NCI-H226 (cell line): ENCODE data around the gene ADRA2B.
"Not testable (repeated sequence)": the region's sequence is repeated elsewhere in the genome, so short reads cannot be mapped to it uniquely, and the experiment has no call there.

ENCODE experiments used
- DNase-seq: peaks from one replicate; pipeline ENCODE4 v3.0.0-alpha.2; 2015

ADRA2B gene

GRCh38 chr2:96085541-96086355 lies 30.6 kb downstream of the ADRA2B start:
- no peak for DNase-seq

- not testable (repeated sequence) for DNase-seq
Measured at GRCh38 chr2:96084858-96085518, 31.4 kb downstream of the ADRA2B start.

- DNase-seq, result no peak
Measured at GRCh38 chr2:96083989-96084857, 32.1 kb downstream of the ADRA2B start.

- no peak for DNase-seq
Measured at GRCh38 chr2:96083064-96083939, 33.1 kb downstream of the ADRA2B start.

- DNase-seq, result no peak
Measured at GRCh38 chr2:96082211-96083063, 33.9 kb downstream of the ADRA2B start.

- no peak for DNase-seq
Measured at GRCh38 chr2:96081042-96081441, 35.3 kb downstream of the ADRA2B start.

GRCh38 chr2:96075199-96075771 lies 41.1 kb downstream of the ADRA2B start:
- no peak for DNase-seq

GRCh38 chr2:96074156-96074555 lies 42.2 kb downstream of the ADRA2B start:
- DNase-seq, result no peak

GRCh38 chr2:96073170-96073775 lies 43.1 kb downstream of the ADRA2B start:
- DNase-seq, result no peak

- no peak for DNase-seq
Measured at GRCh38 chr2:96072746-96073145, 43.6 kb downstream of the ADRA2B start.

GRCh38 chr2:96071977-96072491 lies 44.3 kb downstream of the ADRA2B start:
- DNase-seq, result not testable (repeated sequence)

- not testable (repeated sequence) for DNase-seq
Measured at GRCh38 chr2:96071087-96071976, 45.0 kb downstream of the ADRA2B start.

- not testable (repeated sequence) for DNase-seq
Measured at GRCh38 chr2:96070351-96070750, 46.0 kb downstream of the ADRA2B start.

GRCh38 chr2:96069878-96070277 lies 46.5 kb downstream of the ADRA2B start:
- DNase-seq, result not testable (repeated sequence)

- not testable (repeated sequence) for DNase-seq
Measured at GRCh38 chr2:96067902-96068581, 48.3 kb downstream of the ADRA2B start.

GRCh38 chr2:96067098-96067660 lies 49.2 kb downstream of the ADRA2B start:
- DNase-seq, result not testable (repeated sequence)

- DNase-seq, result not testable (repeated sequence)
Measured at GRCh38 chr2:96066511-96066910, 49.9 kb downstream of the ADRA2B start.

- DNase-seq, result not testable (repeated sequence)
Measured at GRCh38 chr2:96065954-96066353, 50.4 kb downstream of the ADRA2B start.
